Thymus (tissue), 11 donors: ENCODE results near the gene ZSCAN5A. TPM values are rescaled to one million over a fixed set of nuclear protein-coding genes. Genes with fewer than 3 reads are reported as not detected.
"Not testable (repeated sequence)": the region's sequence is repeated elsewhere in the genome, so short reads cannot be mapped to it uniquely, and the experiment has no call there.

Experiments
- DNase-seq, 9 donors: peaks; one replicate each; pipeline ENCODE4 v3.0.0-alpha.2; 2013; ENCODE audit warnings: low spot score in 9 of 9, low read depth in 6 of 9, missing footprints in 1 of 9
- H3K27ac ChIP-seq, 2 donors: one replicate each; pipeline ENCODE4 v1.5.1; 2013; ENCODE audit warnings: control low read depth in 1 of 2, low read depth in 1 of 2, low read length in 1 of 2, mild to moderate bottlenecking in 1 of 2, moderate library complexity in 1 of 2
- H3K27me3 ChIP-seq, 2 donors: one replicate each; pipeline ENCODE4 v1.5.1; 2013; ENCODE audit warnings: low read length in 1 of 2; ENCODE audit not compliant: control insufficient read depth in 2 of 2, insufficient read depth in 1 of 2
- H3K36me3 ChIP-seq, 2 donors: one replicate each; pipeline ENCODE4 v1.5.1; 2013; ENCODE audit warnings: low read length in 1 of 2, mild to moderate bottlenecking in 1 of 2, moderate library complexity in 1 of 2; ENCODE audit not compliant: control insufficient read depth in 2 of 2, insufficient read depth in 2 of 2
- H3K4me1 ChIP-seq, 2 donors: one replicate each; pipeline ENCODE4 v1.5.1; 2013; ENCODE audit warnings: low read length in 2 of 2; ENCODE audit not compliant: control insufficient read depth in 2 of 2, insufficient read depth in 2 of 2
- H3K4me3 ChIP-seq, 2 donors: one replicate each; pipeline ENCODE4 v1.5.1; 2013; ENCODE audit warnings: low read length in 2 of 2, control low read depth in 1 of 2, mild to moderate bottlenecking in 1 of 2
- H3K9me3 ChIP-seq, 2 donors: one replicate each; pipeline ENCODE4 v1.5.1; 2013; ENCODE audit warnings: low read length in 1 of 2, mild to moderate bottlenecking in 1 of 2; ENCODE audit not compliant: control insufficient read depth in 2 of 2, insufficient read depth in 1 of 2
- WGBS: extraction: QIAGEN DNeasy Blood & Tissue Kit; methylation state at CpG from one replicate; pipeline ENCODE4 v1.1.7; 2013; 5-methylcytosine and 5-hydroxymethylcytosine counted together
- polyA plus RNA-seq: library from polyadenylated mRNA; stranded (reverse); fragments of 200-250 nt; gene quantifications from one replicate; pipeline ENCODE4 v1.2.3, GENCODE V29; 2013
- total RNA-seq: library from RNA; stranded (reverse); fragments of 120-200 nt; gene quantifications from one replicate; pipeline ENCODE4 v1.2.4, GENCODE V29; 2013
- donor health status: healthy.

ZSCAN5A gene
- total and polyA plus RNA-seq, 2 donors, result 4.9 to 7.4 TPM

DNA sequence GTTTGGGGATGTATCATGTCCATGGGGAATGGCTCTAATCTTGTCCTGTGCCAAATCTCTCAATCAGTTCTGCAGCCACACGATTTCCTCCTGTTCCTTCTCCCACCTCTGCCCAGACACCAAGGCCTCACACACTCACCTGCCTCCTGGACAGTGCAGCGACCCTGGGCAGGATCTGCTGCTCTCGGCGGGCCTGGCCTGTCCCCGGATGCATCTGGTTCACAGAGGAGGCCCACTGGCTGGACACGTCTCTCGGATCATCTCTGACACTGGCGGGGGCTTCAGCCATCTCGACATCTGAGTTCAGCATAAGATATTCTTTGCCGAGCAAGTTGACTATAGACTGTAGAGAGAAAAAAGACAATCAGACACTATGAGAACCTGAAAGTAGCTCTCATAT is 122.9 kb downstream of the ZSCAN5A start:
- WGBS, result 95% methylated on average over 10 of the region's 10 CpGs
- no peaks in the 10 kb centered on the region for H3K9me3 ChIP-seq
- H3K36me3 ChIP-seq, result no peaks in the 10 kb centered on the region
- H3K4me3 ChIP-seq, result no peak overlapping the region
- no peak overlapping the region for H3K27ac ChIP-seq
- no peaks in the 10 kb centered on the region for H3K4me1 ChIP-seq
- H3K27me3 ChIP-seq, result no peaks in the 10 kb centered on the region
- DNase-seq, result no peak

DNA sequence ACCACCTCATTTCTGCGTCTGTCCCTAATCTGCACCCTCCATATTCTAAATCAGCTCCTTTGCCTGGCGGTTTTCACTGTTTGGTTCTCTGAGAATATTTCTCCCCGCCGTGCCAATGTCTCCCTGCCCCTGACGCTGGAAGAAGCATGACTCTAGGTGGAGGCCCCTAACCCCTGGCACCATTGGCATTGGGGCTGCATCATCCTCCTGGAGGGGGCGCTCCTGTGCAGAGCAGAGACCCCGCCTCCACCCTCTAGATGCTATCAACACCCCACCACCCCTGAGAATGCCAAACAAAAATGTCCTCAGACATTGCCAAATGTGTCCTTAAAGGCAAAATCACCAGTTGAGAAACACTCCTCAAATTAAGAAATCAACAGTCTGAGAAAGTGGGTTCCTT is 123.5 kb downstream of the ZSCAN5A start:
- no peaks in the 10 kb centered on the region for H3K27me3 ChIP-seq
- H3K36me3 ChIP-seq, result no peaks in the 10 kb centered on the region
- no peaks in the 10 kb centered on the region for H3K9me3 ChIP-seq
- H3K4me3 ChIP-seq, result no peak overlapping the region
- no peak overlapping the region for H3K27ac ChIP-seq
- WGBS, result 87% methylated on average over 7 of the region's 7 CpGs
- DNase-seq, result no peak
- H3K4me1 ChIP-seq, result no peaks in the 10 kb centered on the region

DNA sequence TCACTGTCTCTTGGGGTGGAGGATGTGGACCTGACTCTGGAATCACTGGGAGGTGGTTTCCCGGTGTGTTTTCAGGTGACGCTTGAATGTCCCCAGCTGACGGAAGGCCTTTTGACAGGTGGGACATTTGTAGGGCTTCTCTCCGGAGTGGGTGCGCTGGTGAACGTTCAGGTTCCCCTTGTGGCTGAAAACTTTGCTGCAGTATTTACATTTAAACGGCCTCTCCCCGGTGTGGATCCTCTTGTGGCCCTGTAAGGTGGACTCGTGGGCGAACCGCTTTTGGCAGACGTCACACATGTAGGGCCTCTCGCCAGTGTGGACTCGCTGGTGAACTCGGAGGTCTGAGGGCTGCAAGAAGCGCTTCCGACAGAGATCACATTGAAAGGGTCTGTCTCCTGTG is 124.9 kb downstream of the ZSCAN5A start:
- Histone ChIP-seq H3K4me3 (no peak overlapping the region), H3K27me3 (no peaks in the 10 kb centered on the region), H3K9me3 (no peaks in the 10 kb centered on the region), H3K4me1 (no peaks in the 10 kb centered on the region), H3K36me3 (no peaks in the 10 kb centered on the region), H3K27ac (no peak overlapping the region)
- whole genome bisulfite sequencing, result 87% methylated on average over 17 of the region's 17 CpGs
- DNase-seq, result no peak

DNA sequence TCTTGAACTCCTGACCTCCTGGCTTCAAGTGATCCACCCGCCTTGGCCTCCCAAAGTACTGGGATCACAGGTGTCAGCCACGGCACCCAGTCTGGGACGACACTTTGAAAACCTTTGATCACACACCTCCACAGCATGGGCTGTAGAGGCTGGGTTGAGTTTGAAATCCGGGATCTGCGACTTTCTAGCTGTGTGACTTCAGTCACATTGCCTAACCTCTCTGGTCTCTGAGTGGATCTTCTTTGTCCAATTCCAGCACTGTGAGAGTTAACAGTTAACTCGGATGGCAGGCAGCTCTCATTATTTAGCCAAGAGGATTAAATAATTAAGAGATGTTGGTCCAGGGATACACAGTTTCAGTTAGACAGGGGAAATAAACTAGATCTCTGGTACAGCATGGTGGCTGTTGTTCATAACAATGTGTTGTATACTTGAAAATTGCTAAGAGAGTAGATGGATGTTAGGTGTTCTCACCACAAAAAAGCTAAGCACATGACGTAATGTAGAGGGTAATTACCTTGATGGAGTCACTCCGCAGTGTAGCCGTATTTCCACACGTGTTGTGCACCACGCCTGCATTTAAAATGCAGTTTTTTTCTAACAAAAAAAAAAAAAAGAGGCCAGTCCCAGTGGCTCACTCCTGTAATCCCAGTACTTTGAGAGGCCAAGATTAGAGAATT is 136.9 kb downstream of the ZSCAN5A start:
- no peak overlapping the region for H3K4me3 ChIP-seq
- no peaks in the 10 kb centered on the region for H3K4me1 ChIP-seq
- WGBS, result 78% methylated on average over 11 of the region's 11 CpGs
- no peaks in the 10 kb centered on the region for H3K27me3 ChIP-seq
- no peak for DNase-seq
- no peak overlapping the region for H3K27ac ChIP-seq
- H3K9me3 ChIP-seq, result no peaks in the 10 kb centered on the region
- H3K36me3 ChIP-seq, result no peaks in the 10 kb centered on the region

DNA sequence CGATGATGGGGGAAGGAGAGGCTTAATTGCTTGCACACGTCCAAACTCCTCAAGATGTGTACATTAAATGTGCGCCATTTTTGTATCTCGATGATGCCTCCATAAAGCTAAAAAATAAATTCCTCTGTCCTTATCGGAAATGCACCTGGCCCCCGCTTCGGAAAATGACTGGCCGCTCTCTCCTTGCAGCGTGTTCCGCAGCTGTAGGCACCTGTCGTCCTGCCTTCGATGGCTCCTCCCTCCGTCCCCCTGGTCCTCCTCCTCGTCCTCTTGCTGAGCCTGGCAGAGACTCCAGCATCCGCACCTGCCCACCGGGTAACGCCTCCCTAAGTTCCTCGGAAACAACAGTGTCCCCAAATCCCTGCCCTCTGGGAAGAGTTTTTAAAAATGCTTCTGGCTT is 137.8 kb downstream of the ZSCAN5A start:
- DNase-seq, result no peak
- Histone ChIP-seq H3K27me3 (no peaks in the 10 kb centered on the region), H3K36me3 (no peaks in the 10 kb centered on the region), H3K27ac (no peak overlapping the region), H3K4me3 (no peak overlapping the region), H3K9me3 (no peaks in the 10 kb centered on the region), H3K4me1 (no peaks in the 10 kb centered on the region)
- 92% methylated on average over 18 of the region's 18 CpGs for WGBS

DNA sequence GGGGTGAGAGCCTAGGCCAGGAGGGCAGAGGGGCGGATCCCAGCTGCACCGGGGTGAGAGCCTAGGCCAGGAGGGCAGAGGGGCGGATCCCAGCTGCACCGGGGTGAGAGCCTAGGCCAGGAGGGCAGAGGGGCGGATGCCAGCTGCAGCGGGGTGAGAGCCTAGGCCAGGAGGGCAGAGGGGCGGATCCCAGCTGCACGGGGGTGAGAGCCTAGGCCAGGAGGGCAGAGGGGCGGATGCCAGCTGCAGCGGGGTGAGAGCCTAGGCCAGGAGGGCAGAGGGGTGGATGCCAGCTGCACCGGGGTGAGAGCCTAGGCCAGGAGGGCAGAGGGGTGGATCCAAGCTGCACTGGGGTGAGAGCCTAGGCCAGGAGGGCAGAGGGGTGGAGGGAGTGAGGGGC is 138.3 kb downstream of the ZSCAN5A start:
- H3K27me3 ChIP-seq, DNase-seq, H3K4me1 ChIP-seq, H3K36me3 ChIP-seq, H3K9me3 ChIP-seq, H3K4me3 ChIP-seq, H3K27ac ChIP-seq: not testable (repeated sequence)
- 92% methylated on average over 9 of the region's 11 CpGs for WGBS

DNA sequence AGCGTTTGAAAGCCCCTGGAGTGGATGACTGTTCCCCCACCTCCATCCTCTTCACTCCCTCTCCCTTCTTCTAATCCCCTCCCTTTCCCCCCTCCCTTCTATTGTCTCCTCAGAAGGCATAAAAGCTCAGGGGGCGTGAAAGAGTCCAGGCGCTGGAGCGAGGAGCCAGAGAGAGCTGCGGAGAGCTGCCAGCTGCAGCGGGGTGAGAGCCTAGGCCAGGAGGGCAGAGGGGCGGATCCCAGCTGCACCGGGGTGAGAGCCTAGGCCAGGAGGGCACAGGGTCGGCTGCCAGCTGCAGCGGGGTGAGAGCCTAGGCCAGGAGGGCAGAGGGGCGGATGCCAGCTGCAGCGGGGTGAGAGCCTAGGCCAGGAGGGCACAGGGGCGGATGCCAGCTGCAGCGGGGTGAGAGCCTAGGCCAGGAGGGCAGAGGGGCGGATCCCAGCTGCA is 138.8 kb downstream of the ZSCAN5A start, which contains the start of gene GALP:
Gene GALP (plus strand): TSS at position 148 of the 447 bp plus-strand sequence. CDS start 1,101 bp downstream, outside the sequence.
- not testable (repeated sequence) for H3K27me3 ChIP-seq, H3K9me3 ChIP-seq, H3K4me3 ChIP-seq, H3K36me3 ChIP-seq, H3K4me1 ChIP-seq, DNase-seq, H3K27ac ChIP-seq
- 82% methylated on average over 15 of the region's 15 CpGs for WGBS

DNA sequence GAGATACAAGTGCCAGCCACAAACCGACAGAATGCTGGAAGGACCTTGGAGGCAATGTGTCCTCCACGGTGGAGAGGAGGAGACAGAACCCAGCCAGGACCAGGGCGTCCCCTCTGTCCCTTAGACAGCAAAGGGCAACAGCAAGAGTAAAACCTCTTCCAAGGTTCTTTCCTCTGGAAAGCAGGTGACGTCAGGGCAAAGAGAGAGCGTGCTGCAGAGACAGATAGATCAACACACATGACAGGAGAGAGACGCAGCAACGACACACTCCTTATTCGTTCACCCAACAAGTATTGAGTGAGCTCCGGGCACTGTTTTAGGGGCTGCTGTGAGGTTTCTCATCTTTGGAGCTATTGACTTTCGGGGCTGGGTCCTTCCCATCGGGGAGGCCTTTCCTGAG is 140.1 kb downstream of the ZSCAN5A start:
- Histone ChIP-seq H3K36me3 (no peaks in the 10 kb centered on the region), H3K4me1 (no peaks in the 10 kb centered on the region), H3K9me3 (no peaks in the 10 kb centered on the region), H3K27ac (no peak overlapping the region), H3K4me3 (no peak overlapping the region), H3K27me3 (no peaks in the 10 kb centered on the region)
- WGBS, result 78% methylated on average over 11 of the region's 11 CpGs
- DNase-seq, result no peak

DNA sequence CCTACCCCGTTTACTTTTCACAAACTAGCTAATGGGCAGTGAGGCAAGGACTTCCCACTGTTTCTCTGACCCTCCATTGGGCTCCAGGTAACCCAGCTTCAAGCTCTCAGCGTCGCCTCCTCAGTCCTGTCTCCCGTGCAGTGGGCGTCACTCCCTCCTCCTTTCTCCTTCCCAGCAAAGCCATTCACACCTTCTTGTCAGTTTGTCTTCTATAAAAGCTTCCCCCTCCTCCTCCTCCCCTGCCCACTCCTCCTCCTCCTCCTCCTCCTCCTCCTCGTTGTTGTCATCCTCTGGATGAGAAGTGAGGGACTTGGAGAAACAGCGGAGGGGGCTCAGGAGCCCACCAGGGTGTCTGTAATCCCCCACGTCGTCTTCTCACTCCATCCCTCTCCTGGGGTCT is 140.6 kb downstream of the ZSCAN5A start:
- DNase-seq, result no peak
- no peaks in the 10 kb centered on the region for H3K27me3 ChIP-seq
- no peaks in the 10 kb centered on the region for H3K9me3 ChIP-seq
- no peak overlapping the region for H3K27ac ChIP-seq
- no peak overlapping the region for H3K4me3 ChIP-seq
- no peaks in the 10 kb centered on the region for H3K36me3 ChIP-seq
- 66% methylated on average over 9 of the region's 9 CpGs for WGBS
- no peaks in the 10 kb centered on the region for H3K4me1 ChIP-seq
